A172 (cell line): ENCODE data around the gene EPN1. TPM values are rescaled to one million over a fixed set of nuclear protein-coding genes. Genes with fewer than 3 reads are reported as not detected.
"Not testable (repeated sequence)": the region's sequence is repeated elsewhere in the genome, so short reads cannot be mapped to it uniquely, and the experiment has no call there.

ENCODE experiments used
- DNase-seq: peaks from one replicate; pipeline ENCODE4 v3.0.0-alpha.2; 2015; ENCODE audit warnings: low spot score
- total RNA-seq: library from RNA; depleted of rRNA; stranded (reverse); fragments of >200 nt; shearing (Covaris generic); gene quantifications from 2 replicates; pipeline ENCODE4 v1.2.3, GENCODE V29; 2014

Gene EPN1
- total RNA-seq, 1 experiment from 2014 or later, result 135 TPM

DNA sequence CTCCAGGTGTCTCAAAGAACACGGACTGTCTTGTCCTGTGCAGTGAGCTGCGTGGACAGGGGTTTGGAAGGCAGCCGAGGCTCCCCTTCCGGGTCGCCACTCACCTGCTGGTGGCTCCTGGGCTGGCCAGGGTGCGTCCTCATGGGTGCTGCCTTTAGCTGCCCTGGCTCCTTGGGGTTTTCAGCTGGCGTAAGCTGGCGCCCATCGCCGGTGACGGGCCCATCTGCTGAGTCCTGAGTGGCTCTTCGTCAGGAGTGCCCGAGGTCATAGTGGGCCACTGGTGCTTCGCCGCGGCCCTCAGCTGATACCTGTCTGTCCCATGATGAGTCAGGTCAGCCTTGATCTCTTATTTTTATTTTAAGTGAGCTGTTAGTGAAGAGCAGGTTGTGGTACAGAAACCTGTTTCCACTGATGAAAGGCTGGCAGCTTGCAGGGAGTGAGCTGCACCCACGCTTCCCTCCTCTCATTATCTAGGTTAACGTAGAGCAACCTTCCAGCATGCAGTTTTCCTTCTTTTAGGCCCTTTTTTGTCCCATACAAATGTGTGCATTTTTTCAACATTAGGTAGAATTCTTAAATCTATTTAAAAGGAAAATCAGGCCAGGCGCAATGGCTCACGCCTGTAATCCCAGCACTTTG, 18.4 kb downstream of the EPN1 start:
- no peak for DNase-seq

DNA sequence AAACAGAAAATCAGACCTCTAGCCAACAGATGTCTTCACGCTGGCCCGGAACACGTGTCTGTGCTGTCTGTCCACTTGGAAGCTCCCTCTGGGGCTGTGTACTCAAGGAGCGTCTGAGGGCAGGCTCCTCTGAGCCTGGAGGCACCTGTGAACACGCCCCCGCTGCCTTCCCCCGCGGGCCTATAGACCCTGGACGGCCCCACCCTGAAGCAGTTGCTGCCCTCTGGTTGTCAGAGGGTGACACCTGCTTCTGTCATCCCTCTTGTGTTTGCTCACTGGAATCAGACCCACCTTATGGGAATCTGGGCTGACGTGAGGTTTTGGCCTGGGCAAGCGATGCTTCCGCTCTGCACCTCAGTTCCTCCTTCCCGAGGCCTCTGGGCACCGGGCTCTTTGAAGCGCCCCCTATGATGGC, 19.2 kb downstream of the EPN1 start:
- DNase-seq, result no peak

DNA sequence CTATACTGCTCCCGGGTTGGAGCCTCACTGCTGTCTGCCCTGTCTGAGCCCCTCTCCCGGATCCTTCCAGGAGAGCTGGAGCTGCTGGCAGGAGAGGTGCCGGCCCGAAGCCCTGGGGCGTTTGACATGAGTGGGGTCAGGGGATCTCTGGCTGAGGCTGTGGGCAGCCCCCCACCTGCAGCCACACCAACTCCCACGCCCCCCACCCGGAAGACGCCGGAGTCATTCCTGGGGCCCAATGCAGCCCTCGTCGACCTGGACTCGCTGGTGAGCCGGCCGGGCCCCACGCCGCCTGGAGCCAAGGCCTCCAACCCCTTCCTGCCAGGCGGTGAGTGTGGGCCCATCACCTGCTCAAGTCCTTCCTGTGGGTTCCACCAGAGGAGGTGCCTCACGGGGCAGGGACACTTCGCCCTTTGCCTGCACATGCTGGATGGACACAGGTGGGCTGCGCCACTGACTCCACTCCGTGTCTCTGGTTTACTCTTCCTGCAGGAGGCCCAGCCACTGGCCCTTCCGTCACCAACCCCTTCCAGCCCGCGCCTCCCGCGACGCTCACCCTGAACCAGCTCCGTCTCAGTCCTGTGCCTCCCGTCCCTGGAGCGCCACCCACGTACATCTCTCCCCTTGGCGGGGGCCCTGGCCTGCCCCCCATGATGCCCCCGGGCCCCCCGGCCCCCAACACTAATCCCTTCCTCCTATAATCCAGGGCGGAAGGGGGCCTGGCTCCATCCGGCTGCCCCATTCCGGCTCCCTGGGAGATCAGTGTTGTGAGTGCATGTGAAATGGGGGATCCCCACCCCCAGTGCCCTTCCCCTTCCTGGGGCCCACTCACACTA, 19.8 kb downstream of the EPN1 start:
- no peak for DNase-seq

DNA sequence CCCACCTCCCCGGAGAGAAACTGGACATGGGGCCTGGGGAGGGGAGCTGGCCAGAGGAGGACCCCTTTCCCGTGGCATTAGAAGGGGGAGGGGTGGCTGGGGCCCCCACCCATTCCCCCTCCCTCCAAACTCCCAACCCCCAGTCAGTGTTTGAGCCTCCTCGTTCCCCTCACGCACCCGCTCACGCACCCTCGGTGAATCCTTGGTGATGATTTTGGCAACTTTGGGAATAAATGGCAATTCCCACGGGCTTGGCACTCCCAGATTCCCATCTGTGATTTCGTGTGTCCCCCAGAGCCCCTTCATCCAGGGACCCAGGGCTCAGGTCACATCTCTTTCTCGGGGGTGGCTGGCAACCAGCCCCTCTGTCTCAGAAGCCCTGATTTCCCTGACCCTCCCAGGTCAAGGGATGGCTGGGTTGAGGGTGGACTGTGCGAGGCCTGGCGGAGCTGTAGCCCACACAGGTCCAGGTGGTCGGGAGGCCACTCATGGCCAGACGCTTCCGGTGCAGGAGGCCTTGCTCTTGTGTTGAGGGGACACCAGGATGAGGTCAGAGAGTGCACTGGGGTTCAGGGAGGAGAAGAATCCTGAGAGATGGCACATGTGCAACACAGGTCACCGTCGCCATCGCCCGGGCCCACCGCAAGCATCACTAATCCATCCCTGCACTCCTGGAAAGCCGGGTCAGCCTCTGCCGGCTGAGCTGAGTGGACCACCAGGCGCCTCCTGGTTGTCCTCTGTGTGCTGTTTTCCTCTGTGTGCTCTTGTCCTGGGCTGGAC, 20.7 kb downstream of the EPN1 start:
- DNase-seq, result no peak

- no peak for DNase-seq
These were observed 21.5 kb downstream of the EPN1 start for GRCh38 chr19:55696301-55697068.

DNA sequence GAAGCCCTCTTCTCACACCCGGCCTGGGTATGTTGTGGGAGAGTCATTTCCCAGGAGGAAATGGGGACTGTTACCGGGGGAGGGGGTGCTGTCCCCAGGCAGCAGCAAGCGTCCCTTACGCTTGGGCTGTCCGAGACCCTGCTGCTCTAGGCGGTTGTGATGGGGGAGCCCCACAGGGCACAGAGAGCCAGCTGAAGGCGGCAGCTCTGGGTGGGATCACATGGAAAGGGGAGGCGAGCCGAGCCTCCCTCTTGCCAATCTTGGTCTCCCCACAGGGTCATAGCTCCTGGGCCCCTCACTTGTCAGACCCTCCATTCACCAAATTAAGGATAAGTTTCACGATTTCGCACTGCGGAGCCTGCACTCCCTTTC, 22.0 kb downstream of the EPN1 start:
- DNase-seq, result no peak

DNA sequence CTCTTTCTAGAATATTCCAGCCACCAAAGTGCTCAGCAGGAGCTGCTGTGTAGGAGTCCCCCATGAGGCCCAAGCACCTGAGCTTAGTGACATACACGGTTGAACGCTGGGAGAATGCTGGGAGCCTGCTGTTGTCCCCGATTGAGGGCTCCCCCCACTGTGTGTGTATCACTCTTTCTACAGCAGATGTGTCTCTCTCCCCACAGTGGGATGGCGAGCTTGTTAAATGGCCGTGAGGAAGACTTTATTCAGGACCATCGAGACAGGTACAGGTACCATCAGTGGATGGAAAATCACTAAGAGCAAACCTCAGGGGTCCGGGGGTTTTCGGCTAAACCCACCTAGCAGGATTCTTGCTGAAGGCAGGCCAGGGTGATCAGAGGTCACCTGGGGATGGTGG, 22.7 kb downstream of the EPN1 start:
- no peak for DNase-seq

DNA sequence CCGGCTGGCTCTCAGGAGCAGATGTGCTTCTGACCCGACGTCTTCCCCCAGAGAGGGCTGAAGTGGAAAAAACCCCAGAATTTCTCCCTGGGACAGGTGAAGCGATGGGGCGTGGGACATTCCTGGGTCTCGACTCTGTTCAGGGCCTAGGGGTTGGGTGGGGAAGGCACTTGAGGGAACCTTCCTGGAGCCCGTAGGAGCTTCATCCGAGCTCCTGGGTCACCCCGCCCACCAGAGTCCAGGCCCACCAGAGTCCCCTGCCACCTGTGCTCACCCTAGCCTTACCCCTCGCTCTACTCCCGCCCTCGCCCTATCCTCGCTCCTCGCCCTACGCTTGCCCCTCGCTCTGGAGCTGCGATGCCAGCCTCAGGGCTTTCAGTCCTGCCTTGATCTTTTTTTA, 23.2 kb downstream of the EPN1 start:
- DNase-seq, result no peak

DNA sequence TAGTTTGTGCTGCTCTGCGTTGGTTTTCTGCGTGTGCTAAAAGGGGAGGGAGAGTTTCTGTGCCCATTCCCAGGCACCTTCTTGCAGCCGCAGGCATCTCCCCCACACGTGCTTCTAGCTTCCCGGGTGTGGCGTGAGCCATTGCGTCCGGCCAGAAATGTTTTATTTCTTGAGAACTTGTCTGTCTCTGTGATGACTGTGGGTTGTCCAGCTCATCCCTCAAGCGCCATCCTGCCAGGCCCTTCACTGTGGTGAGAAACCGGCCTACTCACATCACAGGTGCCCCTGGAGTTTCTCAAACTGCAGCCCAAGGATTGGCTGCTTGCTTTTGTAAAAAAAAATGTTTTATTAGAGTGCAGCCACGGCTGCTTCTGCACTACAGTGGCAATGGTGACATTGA, 24.2 kb downstream of the EPN1 start:
- DNase-seq, result no peak

- no peak for DNase-seq
These were observed 25.8 kb downstream of the EPN1 start for GRCh38 chr19:55700813-55701212.

GRCh38 chr19:55702131-55702627, 27.2 kb downstream of the EPN1 start:
- no peak for DNase-seq

DNA sequence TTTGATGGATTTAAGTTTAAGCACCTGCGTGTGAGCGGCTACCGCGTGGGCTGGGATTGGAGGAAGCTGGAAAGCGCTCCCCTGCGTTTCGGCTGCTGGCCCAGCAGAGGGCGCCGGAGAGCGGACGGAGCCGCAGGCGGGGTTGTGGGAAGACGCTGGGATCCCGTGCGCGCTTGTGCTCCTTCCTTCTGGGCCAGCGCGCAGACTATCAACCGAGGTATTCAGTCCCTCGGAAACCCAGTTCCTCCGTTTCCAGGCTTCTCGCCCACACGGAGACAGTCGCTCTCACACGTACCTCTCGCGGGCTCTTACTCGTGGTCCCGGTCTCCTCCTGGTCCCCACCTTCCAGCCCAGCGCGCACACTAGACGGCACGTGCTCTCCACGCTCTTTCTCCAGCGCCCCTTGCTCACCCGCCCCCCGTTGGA, 28.8 kb downstream of the EPN1 start:
- no peak for DNase-seq

DNA sequence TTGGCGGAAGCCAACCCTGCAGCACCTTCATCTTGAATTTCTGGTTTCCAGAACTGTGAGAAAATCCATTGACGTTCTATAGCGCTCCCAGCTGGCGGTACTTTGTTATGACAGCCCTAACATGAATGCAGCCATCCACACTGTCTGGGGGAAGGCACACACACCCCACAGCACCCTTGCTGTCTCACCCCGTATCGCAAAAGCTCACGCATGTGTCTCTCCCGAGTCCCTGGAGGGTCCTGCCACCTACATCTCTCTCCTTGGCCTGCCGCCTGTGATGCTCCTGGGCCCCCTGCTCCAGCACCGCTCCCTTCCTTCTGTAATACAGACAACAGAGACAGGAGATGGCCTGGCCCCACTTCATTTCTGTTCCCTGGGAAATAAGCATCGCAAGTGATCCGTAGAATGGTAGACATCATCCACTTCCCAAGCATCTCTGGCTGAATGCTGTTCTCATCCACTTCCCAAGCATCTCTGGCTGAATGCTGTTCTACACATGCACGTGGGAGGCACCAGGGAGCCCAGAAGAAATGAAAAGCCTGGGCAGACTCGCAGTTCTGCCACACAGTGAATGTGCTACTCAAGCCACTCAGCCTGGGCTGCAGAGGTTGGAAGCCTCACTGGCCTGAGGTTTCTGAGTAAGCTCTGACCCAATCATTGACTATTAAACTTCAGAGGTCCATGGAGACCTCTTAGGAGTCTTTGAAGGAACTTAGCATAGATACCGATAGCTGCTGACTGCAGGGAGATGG, 29.6 kb downstream of the EPN1 start:
- DNase-seq, result no peak

DNA sequence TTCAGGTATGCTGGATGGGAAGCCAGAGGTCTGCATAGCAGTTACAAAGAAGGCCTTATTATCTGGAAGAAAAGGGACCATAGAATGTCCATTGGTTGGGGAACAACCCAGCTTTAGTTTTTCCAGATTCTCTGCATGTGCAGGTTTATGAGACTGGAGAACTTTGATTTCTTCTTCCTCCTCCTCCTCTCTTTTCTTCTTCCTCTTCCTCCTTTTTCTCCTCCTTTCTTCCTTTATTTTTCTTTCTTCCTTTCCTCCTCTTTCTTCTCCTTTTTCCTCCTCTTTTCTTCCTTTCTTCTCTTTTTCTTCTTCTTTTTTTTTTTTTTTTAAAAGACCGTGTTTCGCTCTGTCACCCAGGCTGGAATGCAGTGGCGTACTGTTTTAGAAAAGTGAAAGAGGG, 30.9 kb downstream of the EPN1 start:
- no peak for DNase-seq

GRCh38 chr19:55711719-55712118, 36.7 kb downstream of the EPN1 start:
- DNase-seq, result no peak

DNA sequence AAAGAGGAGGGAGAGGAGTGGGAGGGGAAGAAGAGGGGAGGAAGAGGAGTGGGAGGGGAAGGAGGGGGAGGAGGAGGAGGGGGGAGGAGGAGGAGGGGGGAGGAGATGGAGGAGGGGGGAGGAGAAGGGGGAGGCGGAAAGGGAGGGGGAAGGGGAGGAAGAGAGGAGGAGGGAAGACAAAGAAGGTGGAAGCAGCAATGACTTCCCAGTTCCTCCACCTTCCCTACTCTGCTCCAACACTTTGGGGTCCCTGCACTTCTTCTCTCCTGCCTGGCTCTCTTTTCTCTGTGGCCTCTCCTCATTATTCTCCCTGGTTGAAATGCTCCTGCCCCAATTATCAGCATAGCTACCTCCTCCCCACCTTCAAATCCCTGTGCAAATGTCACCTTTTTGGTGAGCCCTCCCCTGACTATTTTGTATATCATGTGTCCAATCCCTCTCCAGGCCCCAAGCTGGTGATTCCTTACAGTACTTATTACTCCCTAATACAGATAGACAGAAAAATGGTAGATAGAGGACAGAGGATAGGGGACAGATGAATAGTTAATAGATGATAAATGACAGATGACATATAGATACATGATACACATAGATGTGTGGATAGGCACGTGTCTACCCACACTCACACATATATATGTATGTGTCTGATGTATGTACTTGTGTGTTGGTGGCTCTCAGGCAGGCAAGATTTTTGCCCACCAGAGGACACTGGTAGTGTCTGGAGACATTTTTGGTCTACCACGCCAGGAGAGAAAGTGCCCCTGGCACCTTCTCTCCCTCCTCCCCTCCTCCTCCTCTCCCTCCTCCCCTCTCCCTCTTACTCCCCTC, 38.0 kb downstream of the EPN1 start:
- DNase-seq, result no peak

DNA sequence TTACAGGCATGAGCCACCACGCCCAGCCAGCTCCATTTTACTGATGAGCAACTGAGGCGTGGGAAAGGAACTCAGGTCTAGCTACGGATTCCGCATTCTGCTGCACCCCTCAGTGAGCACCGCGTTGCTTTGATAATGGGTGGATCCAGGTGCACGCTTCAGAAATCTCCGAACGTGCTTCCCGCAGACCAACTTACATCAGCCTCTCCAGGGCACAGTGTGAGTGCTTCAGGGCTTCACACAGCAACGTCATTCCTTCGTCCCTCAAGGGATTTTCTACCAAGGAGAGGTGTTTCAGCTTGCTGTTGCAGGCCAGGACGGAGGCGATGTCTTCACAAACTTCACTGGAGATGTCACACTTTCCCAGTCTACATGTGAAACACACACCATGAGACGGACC, 41.5 kb downstream of the EPN1 start:
- DNase-seq, result no peak

DNA sequence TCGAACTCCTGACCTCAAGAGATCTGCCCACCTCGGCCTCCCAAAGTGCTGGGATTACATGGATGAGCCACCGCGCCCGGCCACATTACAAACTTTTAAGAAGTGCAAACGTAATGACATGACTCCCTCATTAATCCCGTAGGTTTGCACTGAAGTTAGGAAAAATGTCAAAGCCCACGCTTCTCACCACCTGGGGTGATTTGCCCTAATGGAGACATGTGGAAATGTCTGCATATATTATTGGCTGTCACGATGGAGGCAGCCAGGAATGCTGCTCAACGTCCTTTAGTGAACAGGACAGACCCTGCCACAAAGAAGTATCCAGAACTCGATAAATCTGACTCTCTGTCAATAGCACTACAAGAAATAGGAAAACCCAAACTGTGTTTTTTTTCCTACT, 42.2 kb downstream of the EPN1 start:
- DNase-seq, result no peak

GRCh38 chr19:55717879-55718711, 43.1 kb downstream of the EPN1 start:
- not testable (repeated sequence) for DNase-seq
